Muscle layer of duodenum (tissue), 2 donors: ENCODE results near the gene TMEM217.

Experiments used
- H3K27ac ChIP-seq: one replicate; pipeline ENCODE4 v1.7.0; 2013; ENCODE audit warnings: mild to moderate bottlenecking, low read length
- H3K27me3 ChIP-seq: one replicate; pipeline ENCODE4 v1.7.0; 2013; ENCODE audit warnings: low read depth, mild to moderate bottlenecking, control low read depth, low read length
- H3K36me3 ChIP-seq, 2 donors: one replicate each; pipeline ENCODE4 v1.7.0; 2013; ENCODE audit warnings: low read length in 2 of 2, control low read depth in 1 of 2, mild to moderate bottlenecking in 1 of 2; ENCODE audit not compliant: insufficient read depth in 2 of 2, control insufficient read depth in 1 of 2
- H3K4me1 ChIP-seq, 2 donors: one replicate each; pipeline ENCODE4 v1.7.0; 2013; ENCODE audit warnings: low read length in 2 of 2, mild to moderate bottlenecking in 2 of 2, control low read depth in 1 of 2, moderate library complexity in 1 of 2; ENCODE audit not compliant: insufficient read depth in 2 of 2, control insufficient read depth in 1 of 2
- H3K4me3 ChIP-seq, 2 donors: one replicate each; pipeline ENCODE4 v1.7.0; 2013; ENCODE audit warnings: low read length in 2 of 2, low read depth in 1 of 2, mild to moderate bottlenecking in 1 of 2
- H3K9me3 ChIP-seq, 2 donors: one replicate each; pipeline ENCODE4 v1.7.0; 2013; ENCODE audit warnings: low read length in 2 of 2, control low read depth in 1 of 2, mild to moderate bottlenecking in 1 of 2; ENCODE audit not compliant: control insufficient read depth in 1 of 2
- donor health status: healthy.

TMEM217 gene

DNA sequence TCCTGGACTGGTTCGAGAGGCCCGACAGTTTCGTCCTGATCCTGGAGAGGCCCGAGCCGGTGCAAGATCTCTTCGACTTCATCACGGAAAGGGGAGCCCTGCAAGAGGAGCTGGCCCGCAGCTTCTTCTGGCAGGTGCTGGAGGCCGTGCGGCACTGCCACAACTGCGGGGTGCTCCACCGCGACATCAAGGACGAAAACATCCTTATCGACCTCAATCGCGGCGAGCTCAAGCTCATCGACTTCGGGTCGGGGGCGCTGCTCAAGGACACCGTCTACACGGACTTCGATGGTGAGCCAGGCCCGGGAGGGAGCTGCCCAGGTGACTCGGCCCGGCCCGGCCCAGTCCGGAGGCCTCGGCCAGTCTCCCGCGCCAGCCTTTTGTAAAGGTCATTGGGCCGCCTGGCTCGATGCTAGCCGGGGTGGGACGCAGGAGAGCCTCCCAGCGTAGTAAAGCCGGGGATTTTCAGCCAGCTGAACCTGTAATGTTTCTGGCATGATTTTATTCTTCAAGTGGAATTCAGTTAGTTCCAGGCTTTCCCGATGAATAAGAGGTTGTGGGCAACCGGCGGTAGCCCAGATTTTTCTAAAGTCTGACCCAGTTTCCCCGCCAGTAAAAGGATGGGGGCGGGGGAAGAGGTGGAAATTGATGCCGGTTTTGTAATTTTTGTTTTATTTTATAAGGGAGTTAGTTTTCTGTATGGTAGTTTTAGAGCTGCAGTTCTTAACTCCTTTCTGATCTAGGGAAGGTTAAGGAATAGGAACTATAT, 86.6 kb downstream of the TMEM217 start:
- Histone ChIP-seq H3K27ac (peak overlapping the region; percentile 98), H3K4me1 (peaks cover 0 to 30% of the 10 kb centered on the region in 2 donors), H3K9me3 (no peaks in the 10 kb centered on the region), H3K36me3 (peaks cover 33 to 36% of the 10 kb centered on the region in 2 donors), H3K4me3 (peak overlapping the region; percentile 84 to 93), H3K27me3 (no peaks in the 10 kb centered on the region)

DNA sequence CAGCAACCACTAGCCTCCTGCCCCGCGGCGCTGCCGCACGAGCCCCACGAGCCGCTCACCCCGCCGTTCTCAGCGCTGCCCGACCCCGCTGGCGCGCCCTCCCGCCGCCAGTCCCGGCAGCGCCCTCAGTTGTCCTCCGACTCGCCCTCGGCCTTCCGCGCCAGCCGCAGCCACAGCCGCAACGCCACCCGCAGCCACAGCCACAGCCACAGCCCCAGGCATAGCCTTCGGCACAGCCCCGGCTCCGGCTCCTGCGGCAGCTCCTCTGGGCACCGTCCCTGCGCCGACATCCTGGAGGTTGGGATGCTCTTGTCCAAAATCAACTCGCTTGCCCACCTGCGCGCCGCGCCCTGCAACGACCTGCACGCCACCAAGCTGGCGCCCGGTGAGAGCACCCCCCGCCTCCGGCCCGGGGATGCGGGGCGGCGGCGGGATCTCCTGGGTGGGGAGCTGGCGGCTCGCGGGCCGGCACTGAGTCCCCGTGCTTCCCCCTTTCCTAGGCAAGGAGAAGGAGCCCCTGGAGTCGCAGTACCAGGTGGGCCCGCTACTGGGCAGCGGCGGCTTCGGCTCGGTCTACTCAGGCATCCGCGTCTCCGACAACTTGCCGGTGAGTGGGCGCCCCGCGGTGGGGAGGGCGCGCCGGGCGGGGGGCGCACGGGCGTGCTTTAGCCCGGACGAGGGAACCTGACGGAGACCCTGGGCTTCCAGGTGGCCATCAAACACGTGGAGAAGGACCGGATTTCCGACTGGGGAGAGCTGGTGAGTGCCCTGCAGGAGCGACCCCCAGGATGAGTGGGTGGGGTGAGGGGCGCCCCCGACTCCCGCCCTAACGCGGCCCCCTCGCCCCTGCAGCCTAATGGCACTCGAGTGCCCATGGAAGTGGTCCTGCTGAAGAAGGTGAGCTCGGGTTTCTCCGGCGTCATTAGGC, 87.4 kb downstream of the TMEM217 start:
- H3K4me1 ChIP-seq = peaks cover 0 to 30% of the 10 kb centered on the region in 2 donors
- H3K27me3 ChIP-seq = no peaks in the 10 kb centered on the region
- H3K9me3 ChIP-seq = no peaks in the 10 kb centered on the region
- peak overlapping the region; percentile 98 for H3K27ac ChIP-seq
- H3K4me3 ChIP-seq = peak overlapping the region; percentile 84 to 93
- H3K36me3 ChIP-seq = peaks cover 32 to 33% of the 10 kb centered on the region in 2 donors

DNA sequence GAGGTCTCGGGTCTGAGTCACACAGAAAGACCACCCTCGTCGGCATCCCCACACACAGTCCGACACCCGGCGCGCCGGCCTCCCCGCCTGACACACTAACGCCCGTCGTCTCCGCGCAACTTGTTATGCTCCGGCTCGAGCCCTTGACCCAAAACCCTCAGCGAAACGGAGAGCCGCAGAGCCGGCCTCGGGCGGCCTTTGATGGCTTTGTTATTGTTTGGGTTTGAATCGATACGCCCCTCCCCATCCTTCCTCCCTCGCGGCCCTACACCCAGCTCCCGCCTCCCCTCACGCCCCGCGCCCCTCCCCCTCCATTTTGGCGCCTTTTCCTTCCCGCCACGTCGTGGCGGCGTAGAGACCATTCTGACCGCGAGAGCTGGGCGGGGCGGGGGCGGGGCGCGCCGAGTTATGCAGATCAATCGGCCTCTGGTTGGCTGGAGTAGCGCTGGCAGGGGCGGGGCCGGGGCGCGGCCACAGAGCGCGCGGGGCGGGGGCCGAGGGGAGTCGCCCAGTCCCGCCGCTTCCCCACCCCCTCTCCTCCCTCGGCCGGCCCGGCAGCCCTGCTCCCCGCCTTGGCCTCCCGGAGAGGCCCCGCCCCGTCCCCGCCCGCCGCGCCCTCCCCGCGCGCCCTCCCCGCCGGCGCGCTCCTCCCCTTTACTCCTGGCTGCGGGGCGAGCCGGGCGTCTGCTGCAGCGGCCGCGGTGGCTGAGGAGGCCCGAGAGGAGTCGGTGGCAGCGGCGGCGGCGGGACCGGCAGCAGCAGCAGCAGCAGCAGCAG, 88.3 kb downstream of the TMEM217 start, which contains the start of gene PIM1:
PIM1 (plus strand) TSS at position 657 of the 777 bp plus-strand sequence. CDS start 424 bp downstream, outside the sequence.
- H3K4me1 ChIP-seq = peaks cover 0 to 25% of the 10 kb centered on the region in 2 donors
- peak within 1 kb of the TSS; percentile 84 to 93 for H3K4me3 ChIP-seq

DNA sequence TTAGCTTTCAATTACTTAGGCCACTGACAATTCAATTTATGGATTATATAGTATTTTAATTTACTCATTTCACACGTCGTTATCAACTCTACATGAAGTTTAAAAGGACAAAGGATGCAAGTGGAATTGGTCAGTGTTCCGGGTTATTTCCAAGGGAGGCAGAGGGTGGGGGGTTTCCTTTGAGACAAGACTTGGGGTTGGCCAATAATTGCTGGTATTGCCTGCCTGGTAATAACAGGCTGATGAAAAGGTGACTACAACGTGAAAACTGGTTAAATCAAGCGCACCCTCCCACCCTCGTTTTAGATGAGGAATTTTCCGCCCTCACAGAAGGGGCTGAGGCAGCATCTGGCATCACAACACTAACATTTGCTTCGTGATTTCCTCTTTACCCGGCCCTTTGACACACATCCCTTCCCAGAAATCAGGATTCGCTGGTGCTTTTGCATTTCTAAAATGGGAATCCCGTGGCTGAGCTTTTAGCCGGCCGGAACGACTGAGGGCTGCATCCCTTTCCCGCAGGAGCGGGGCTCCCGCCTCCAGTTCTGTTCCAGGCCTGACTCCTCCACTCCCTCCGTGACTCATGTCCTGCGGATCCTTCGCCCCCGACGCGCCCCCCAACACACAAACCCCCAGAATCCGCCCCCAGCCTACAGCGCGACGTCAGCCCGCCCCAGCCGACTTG, 89.0 kb downstream of the TMEM217 start:
- H3K4me3 ChIP-seq = peak overlapping the region; percentile 43 to 54
- H3K4me1 ChIP-seq = peaks cover 0 to 17% of the 10 kb centered on the region in 2 donors
- no peaks in the 10 kb centered on the region for H3K9me3 ChIP-seq
- peak overlapping the region; percentile 91 for H3K27ac ChIP-seq
- no peaks in the 10 kb centered on the region for H3K27me3 ChIP-seq
- peaks cover 16 to 19% of the 10 kb centered on the region in 2 donors for H3K36me3 ChIP-seq

More for the DNA sequence above, 88.3 kb downstream of the TMEM217 start, which contains the start of gene PIM1:
- H3K36me3 ChIP-seq = peaks cover 24 to 27% of the 10 kb centered on the region in 2 donors
- H3K27me3 ChIP-seq = no peaks in the 10 kb centered on the region
- no peaks in the 10 kb centered on the region for H3K9me3 ChIP-seq
- peak within 1 kb of the TSS; percentile 98 for H3K27ac ChIP-seq

GRCh38 chr6:37168163-37168758, 89.7 kb downstream of the TMEM217 start:
- no peaks in the 10 kb centered on the region for H3K27me3 ChIP-seq
- no peak overlapping the region for H3K4me3 ChIP-seq
- no peaks in the 10 kb centered on the region for H3K9me3 ChIP-seq
- H3K36me3 ChIP-seq = peaks cover 9 to 13% of the 10 kb centered on the region in 2 donors
- peak overlapping the region; percentile 91 for H3K27ac ChIP-seq
- peaks cover 0 to 11% of the 10 kb centered on the region in 2 donors for H3K4me1 ChIP-seq

- Histone ChIP-seq H3K27me3 (no peaks in the 10 kb centered on the region), H3K4me3 (no peak overlapping the region), H3K9me3 (no peaks in the 10 kb centered on the region), H3K27ac (no peak overlapping the region), H3K36me3 (no peaks in the 10 kb centered on the region), H3K4me1 (peaks cover 0 to 4% of the 10 kb centered on the region in 2 donors)
Observed at GRCh38 chr6:37162740-37163139, 95.2 kb downstream of the TMEM217 start.
